G401 (cell line): ENCODE data around the gene NRP1. TPM values are rescaled to one million over a fixed set of nuclear protein-coding genes. Genes with fewer than 3 reads are reported as not detected.
"Not testable (repeated sequence)": the region's sequence is repeated elsewhere in the genome, so short reads cannot be mapped to it uniquely, and the experiment has no call there.

Experiments
- DNase-seq: peaks from one replicate; pipeline ENCODE4 v3.0.0-alpha.2; 2015; ENCODE audit warnings: low spot score
- in situ Hi-C: cut with HindIII; loops from 2 replicates; pipeline ENCODE4 v1.10.0; 2016; ENCODE audit warnings: low sequenced_read_pairs, mixed read lengths
- total RNA-seq: library from RNA; depleted of rRNA; stranded (reverse); fragments of >200 nt; shearing (Covaris generic); gene quantifications from 2 replicates; pipeline ENCODE4 v1.2.3, GENCODE V29; 2014

The NRP1 gene
- total RNA-seq, 1 experiment from 2014 or later: 17.1 TPM

DNA sequence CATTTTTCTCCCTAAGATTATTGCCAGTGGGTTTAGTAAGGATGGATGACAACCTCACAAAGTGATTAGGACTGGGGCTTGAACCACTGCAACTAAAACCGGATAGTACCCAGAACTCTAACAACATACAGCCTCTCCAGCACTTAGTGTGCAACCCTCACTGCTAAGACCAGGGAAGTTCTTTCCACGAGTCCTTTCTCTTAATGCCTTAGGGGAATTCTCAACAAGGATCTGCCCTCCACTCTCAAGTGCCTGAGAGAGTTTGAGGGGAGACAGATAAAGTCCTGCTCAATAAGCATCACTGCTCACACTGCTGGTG, 104.6 kb downstream of the NRP1 start:
- no peak for DNase-seq
- in situ Hi-C loops: no loop called here

DNA sequence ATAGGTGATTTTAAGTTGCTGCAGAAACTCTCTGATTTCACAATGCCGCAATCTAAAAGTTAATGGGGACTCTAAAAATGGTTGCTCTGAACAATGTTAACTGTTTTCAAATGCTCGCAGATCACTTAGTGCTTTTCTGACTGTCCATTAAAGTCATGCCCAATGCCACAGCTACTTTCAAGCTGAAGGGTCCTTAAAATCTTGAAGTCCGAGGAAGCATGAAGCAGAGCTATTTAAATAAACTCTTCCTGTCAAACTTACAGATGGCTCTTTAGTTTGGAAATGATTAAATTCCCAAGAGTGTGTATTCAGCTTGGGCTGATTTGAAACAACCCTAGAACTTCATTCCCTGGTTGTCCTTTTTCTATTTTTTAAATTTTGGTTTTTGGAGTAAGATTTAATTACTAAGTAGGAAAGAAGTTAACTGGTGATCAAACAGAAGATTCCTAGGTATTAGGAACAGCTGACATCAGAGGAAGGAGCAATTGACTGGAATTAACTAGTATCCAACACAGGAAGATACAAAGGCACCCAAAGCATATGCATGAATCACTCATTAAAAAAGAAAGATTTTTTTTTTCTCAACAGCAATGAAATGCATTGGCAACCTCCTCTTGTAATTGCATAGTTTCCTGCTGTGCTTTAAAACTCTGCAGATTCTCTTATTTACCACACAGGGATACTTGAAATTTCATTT, 105.1 kb downstream of the NRP1 start:
- DNase-seq: no peak
- in situ Hi-C loops: no loop called here

DNA sequence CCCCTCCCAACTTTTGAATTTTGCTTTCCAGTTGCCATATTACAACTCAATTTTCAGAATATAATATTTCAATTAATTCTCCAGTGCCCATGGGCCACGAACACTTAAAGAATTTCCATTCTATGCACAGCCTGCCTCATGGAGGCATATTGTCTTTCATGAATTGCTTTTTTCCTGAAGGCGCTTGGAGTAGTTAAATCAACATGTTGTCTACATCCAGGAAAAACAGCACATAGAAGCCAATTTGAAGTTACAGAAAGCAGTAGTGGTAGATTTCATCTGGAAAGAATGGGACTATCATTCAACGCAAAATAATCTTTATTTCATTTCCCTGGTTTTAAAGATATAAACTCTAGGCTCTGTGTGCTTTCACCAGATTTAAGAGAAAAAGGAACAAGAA, 106.0 kb downstream of the NRP1 start:
- DNase-seq: no peak
- in situ Hi-C loops: no loop called here

DNA sequence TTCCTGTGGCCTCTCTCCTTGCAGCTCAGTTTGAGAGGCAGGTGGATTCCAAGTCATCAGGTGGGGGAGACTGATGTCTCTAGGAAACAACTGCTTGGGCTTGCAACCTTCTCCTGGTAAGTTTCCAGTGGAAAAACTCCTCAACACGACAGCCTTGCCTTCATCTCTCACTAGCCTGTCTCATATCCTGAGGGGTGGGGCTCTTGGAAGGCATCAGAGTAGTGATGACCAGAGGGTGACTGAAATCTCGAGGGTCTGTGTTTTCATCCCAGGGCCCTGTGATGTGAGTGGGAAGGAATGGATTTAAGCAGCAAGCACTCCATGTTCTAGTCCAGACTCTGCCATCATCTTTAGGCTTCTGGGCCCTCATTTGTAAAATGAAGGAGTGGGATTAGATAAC, 107.0 kb downstream of the NRP1 start:
- in situ Hi-C loops: no loop called here
- DNase-seq: no peak

DNA sequence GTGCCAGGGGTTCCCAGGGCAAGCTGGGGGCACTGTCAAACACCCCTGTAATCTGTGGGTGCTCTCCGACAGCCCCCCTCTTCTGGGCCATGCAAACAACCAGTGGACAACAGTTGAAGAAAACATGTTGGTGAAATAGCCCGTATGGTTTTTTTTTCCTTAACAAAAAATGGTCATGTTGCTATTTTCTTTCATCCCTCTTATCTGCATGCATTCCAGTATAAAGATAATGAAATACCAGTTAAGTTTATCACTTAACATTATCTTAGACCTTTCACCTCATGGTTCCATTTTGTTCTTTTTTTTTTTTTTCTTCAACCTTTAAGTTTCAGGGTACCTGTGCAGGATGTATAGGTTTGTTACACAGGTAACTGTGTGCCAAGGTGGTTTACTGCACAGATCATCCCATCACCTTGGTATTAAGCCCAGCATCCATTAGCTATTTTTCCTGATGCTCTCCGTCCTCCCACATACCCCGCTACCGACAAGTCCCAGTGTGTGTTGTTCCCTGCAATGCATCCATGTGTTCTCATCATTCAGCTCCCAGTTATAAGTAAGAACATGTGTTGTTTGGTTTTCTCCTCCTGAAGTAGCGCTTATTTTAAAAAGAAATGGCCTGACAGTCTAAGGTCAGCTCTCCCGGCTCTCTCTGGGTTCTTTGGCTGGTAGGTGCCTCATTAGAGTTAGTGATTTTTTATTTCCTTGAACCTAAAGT, 110.1 kb downstream of the NRP1 start:
- no peak for DNase-seq
- in situ Hi-C loops: no loop called here

DNA sequence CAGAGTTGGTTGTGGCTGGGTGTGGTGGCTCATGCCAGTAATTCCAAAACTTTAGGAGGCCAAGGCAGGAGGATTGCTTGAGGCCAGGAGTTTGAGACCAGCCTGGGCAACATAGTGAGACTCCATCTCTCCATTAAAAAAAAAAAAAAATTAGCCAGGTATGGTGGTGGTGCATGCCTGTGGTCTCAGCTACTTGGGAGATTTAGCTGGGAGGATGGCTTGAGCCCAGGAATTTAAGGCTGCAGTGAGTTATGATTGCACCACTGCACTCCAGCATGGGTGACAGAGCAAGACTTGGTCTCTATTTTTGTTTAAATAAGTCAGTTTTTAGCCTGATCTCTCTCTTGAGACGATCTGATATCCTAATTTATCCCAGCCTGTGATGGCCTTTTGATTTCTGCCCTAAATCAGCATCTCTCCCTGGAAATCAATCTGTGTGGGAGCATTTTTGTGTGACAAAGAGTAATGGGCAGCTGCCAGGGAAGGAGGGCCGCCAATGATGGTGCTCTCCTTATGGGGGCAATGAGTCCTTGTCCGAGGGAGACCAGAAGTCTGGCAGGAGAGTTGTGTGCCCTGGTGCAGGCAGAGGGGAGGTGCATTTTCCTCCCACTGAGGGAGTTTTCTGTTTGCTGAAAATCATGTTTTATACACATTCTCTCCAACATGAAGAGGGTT, 111.0 kb downstream of the NRP1 start:
- no peak for DNase-seq
- in situ Hi-C loops: no loop called here

DNA sequence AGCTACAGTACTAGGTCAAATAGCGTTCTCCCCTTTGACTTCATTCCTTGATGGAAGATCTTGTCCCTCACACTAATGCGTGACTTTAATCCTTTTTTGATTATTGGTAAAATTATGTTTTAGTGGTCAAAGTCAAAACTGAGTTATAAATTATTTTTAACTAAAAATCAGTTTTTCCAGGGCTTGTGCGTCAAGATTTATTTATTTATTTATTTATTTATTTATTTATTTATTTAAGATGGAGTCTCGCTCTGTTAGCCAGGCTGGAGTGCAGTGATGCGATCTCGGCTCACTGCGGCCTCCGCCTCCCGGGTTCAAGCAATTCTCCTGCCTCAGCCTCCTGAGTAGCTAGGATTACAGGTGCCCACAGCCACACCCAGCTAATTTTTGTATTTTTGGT, 112.2 kb downstream of the NRP1 start:
- in situ Hi-C loops, DNase-seq: not testable (repeated sequence)

DNA sequence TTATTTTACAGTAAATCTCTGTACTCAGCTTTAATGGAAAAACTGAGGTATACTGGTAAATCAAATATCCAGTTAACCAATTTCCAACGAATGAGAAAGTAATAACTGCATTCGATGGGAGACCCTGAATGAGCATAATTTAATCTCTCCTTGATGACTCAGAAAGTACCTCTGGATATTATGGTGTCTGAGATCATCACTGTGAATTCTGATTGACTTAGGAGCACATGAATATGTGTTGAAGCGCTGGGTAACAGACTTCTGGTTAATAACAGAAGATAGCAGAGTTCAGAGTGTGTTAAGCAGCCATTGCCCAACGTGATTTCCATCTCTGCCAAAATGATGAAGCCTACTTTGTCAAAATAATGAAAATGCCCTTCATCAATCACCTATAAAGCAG, 116.6 kb downstream of the NRP1 start:
- no peak for DNase-seq
- in situ Hi-C loops: no loop called here

DNA sequence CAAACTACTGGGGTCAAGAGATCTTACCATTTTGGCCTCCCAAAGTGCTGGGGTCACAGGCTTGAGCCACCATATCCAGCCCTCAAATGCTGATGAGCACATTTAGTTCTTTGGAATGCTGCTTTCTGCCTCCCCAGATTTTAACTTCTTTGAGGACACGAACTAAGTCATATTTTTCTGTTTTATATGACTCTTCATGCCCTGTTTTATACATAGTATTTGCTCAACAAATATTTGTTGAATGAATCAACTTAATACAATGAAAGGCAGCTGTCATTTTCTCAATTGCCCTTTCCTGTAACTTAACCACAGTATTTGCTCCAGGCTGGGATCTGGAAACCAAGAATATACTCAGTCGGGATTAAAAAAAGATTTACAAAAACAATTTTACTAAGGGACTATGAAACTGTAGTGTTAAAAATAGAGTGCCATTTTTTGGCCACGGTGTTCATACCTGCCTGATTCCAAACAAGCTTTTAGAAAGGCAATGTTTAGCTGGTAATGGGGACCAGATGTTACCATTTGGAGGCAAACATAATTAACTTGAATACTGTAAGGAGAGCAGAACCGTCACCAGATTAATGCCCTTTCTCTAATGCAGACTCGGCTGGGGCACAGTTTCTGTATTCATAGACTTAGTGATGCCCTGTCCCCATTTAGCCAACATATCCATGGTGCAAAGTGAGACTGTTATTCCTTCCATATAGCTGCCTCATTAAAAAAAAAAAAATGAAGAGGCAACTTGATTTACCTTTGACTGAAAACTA, 117.6 kb downstream of the NRP1 start:
- in situ Hi-C loops: no loop called here
- DNase-seq: no peak

DNA sequence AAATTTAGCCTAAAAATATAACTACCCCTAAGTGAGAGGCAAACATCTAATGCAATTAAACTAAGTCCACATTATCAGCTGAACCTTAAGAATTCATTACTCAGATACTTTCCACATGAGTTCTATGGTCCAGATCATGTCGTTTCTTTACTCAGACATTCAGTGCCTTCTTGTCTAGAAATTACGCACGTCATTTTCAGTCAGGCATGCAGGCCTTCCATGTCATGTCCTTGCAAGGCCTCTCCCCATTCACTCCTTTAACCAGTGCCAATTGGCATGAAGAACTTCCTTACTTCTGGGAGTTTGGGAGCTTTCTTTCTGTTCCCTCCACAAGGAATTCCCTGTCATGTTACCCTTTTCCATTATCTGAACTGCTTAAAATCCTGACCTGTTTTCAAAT, 118.8 kb downstream of the NRP1 start:
- DNase-seq: no peak
- in situ Hi-C loops: no loop called here

DNA sequence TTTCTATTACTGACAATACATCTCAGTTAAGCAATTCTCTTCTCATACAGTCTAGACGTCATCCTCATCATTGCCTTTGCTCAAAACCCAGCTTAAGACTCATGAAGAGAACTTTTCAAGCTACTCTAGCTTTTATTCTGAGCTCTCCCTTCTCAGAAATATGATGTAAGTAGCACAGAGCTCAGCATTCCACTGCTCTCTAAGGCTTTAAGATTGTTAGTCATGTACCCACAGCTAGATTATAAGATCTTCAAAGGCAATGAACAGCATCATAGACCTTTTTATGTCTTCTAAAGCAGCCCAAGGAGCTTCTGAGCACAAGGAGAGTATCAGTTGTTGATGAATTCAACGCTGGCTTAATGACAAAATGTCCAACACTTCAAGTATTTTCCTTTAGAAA, 119.3 kb downstream of the NRP1 start:
- in situ Hi-C loops: no loop called here
- no peak for DNase-seq

DNA sequence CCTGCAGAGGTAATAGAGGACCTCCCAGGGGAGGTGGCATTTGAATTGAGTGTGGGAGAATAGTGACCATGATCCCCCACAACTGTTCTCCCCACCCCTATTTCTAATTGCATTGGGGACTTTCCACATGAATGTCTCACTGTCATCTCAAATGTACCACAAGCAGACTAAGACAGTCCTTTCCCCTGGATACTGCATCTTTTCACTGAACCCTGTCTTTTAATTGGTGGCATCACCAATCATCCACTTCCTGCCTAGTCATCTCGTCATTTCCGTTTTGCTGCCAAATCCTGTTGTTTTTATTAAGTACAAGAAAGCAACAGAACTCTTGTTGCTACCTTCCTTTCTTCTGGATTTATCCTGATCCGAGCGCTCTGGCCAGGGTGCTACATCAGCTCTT, 120.3 kb downstream of the NRP1 start:
- no peak for DNase-seq
- in situ Hi-C loops: no loop called here

DNA sequence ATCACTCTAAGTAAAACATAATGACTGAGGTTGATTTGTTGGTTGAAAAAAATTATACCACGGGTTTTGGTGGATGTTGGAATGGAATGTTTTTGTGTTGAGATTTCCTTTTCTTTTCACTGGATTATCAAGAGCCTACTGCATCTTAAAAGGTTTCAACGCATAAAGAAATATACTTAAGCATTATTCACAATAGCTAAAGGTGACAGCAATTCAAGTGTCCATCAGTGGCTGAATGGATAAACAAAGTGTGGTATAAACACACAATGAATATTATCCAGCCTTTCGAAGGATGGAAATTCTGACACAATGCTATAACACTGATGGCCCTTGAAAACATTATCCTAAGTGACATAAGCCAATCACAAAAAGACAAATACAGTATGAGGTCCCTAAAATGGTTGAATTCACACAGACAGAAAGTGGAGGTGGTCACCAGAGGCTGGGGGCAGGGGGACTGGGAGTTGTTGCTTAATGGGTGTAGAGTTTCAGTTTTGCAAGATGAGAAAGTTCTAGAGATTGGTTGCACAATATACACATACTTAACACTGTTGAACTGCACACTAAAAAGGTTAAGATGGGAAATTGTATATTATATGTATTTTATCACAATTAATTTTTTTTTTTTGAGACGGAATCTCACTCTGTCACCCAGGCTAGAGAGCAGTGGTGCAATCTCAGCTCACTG, 122.3 kb downstream of the NRP1 start:
- DNase-seq: no peak
- in situ Hi-C loops: no loop called here

DNA sequence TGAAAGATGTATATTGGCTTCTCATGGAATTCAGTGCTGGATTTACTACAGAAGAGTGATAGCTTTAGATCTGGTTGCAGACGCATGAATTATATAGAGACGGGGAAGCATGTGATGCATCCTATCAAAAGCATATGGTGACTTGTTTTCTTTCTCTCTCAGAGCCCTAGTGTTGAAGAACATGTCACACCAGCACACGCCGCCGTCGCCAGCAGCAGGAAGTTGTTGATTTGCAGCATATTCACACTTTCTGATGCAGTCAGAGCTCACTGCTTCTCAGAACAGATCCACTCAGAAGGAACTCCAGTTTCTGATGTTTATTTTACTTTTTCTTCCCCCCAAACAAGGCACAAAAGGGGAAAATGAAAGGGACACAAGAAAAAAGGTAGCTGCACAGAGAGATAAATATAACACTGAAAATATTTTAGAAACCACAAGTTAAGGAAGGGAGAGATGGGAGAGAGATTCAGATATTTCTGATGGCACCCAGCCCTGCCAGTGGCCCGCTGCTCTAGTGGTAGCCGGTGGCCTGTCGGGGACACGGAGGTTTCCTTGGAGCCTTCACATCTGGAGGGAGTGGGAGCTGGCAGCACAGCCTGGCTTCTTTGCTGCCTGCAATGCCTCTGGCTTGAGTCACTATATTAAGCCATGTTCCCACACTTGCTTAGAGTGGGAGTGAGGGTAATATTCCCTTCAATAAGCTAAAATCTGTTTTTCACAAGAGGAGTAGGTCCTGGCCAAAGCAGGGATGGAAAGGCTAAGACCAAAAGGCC, 123.2 kb downstream of the NRP1 start:
- in situ Hi-C loops: no loop called here
- no peak for DNase-seq

DNA sequence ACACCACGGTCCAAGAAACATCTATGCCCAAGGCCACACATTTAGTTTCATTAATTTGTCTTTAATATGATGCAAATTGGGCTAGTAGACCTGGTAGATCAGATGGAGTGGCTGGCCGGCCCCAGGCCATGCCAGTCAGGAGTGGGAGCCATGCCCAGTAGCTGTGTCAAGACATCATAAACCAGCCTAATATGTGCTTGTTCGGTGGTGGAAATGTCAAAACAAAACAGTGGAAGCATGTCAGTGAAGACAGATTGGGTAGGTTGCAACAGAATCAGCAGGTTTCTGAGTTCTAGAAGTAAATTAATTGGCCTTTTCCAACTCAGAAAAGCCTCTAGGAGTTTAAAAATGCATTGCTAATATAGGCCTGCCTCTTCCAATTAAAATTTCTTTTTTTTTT, 124.7 kb downstream of the NRP1 start:
- in situ Hi-C loops: no loop called here
- DNase-seq: no peak

DNA sequence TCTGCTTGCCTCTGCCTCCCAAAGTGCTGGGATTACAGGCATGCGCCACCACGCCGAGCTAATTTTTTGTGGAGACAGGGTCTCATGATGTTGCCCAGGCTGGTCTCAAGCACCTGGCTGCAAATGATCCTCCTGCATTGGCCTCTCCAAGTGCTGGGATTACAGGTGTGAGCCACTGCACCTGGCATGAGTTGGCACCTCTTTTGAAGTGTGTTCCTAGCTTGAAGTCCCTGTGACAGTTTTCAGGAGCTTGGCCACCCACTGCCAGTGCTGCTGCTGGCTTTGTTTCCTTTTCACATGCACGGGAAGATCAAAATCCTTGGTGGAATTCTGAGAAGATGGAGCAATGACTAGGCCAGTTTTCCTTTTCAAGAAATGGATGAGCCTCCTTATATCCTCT, 126.3 kb downstream of the NRP1 start:
- in situ Hi-C loops: no loop called here

DNA sequence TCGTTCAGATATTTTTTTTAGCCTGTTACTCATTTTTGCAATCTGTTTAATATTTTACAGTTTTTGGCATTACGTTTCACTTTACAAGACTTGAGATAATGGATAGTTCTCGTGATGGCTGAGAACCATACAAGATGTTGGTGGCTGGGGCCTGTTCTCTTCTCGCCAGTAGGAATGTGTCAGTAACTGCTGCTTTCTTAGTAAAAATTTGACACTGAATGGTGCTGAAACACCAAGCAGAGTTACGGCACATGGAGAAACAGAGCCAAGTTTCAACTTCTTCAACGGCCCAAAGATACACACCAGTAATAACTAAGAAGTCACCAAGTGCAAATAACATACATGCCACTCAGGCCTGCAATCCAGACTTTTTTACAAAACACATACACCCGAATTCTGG, 130.4 kb downstream of the NRP1 start:
- in situ Hi-C loops: no loop called here
- DNase-seq: no peak

More for the DNA sequence above, 126.3 kb downstream of the NRP1 start:
- DNase-seq: no peak

DNA sequence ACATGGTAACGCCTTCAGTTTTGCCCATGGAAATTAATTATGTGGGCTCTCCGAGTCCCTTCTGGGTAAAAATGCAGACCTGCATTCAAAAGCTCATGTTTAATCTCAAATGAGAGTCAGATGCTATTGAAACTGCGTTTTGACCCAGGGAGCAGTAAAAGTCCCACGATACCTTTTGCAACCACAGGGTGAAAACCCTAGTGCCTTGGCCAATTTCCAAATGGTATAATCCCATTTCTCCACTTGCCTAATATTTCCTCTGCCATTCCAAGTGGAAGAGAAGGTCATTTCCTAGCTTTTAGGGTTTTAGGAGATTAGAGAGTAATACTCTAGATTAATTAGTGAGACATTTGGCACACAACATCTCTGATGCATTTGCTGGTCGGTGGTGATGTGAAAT, 132.5 kb downstream of the NRP1 start:
- no peak for DNase-seq
- in situ Hi-C loops: no loop called here
